ENCODE data around the gene RTL9. TPM values are rescaled to one million over a fixed set of nuclear protein-coding genes. Genes with fewer than 3 reads are reported as not detected.

Gene RTL9
- total RNA-seq, 3 donors from 2014 or later, result 0.06 TPM; not detected in 2

DNA sequence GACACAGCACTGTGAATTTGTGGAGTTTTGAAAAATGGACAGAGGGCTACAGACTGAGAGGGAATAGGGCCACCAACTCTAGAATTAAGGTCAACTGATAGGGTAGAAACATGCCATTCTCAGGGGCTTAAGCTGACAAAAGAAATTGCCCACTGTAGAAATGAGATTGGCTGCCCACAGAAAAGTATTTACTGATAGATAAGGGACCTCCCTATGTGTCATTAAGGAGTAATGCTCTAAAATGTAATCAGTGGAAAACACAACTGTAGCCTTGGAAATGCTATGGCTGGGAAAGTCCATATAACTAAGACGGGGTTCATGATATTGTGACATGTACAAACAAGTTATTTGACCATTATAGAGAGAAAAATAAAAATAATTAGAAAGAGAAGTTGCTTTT, 4.6 kb downstream of the RTL9 start:
- no peaks in the 10 kb centered on the region for H3K36me3 ChIP-seq (ENCODE audit: low read depth)
- H3K4me3 ChIP-seq, result no peak overlapping the region
- DNase-seq, result no peak
- TF ChIP-seq, protein P1, sequence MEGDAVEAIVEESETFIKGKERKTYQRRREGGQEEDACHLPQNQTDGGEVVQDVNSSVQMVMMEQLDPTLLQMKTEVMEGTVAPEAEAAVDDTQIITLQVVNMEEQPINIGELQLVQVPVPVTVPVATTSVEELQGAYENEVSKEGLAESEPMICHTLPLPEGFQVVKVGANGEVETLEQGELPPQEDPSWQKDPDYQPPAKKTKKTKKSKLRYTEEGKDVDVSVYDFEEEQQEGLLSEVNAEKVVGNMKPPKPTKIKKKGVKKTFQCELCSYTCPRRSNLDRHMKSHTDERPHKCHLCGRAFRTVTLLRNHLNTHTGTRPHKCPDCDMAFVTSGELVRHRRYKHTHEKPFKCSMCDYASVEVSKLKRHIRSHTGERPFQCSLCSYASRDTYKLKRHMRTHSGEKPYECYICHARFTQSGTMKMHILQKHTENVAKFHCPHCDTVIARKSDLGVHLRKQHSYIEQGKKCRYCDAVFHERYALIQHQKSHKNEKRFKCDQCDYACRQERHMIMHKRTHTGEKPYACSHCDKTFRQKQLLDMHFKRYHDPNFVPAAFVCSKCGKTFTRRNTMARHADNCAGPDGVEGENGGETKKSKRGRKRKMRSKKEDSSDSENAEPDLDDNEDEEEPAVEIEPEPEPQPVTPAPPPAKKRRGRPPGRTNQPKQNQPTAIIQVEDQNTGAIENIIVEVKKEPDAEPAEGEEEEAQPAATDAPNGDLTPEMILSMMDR (IDR thresholded peaks at IDR 0.05), result no peak
- H3K9me3 ChIP-seq, result no peaks in the 10 kb centered on the region
- intact Hi-C loops (cut with DNase I, micrococcal nuclease), result no loop called here
- ATAC-seq, result no peak
- no peaks in the 10 kb centered on the region for H3K4me1 ChIP-seq (ENCODE audit: low read depth)

DNA sequence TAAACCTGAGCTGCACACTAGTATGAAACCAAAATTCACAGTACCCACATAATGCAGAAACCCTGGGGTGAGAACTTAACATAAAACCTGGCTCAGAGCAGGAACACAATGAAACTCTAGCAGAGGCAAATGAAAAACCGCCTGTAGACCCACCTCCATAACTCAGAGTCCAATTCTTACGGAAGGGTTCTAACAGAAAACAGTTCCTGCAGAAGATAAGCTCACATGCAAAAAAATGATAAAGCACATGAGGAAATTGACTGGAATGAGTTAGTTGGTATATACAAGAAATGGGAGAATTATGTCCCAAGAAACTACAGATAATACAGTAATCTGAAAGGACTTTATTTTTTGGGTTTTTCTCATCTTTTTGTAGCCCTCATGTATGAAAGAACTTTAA, 14.7 kb downstream of the RTL9 start:
- no peak for DNase-seq
- Histone ChIP-seq H3K4me1 (ENCODE audit: low read depth) (no peaks in the 10 kb centered on the region), H3K9me3 (no peaks in the 10 kb centered on the region), H3K36me3 (ENCODE audit: low read depth) (no peaks in the 10 kb centered on the region), H3K4me3 (no peak overlapping the region)
- TF ChIP-seq, protein P1 (IDR thresholded peaks at IDR 0.05), result no peak
- no peak for ATAC-seq
- intact Hi-C loops (cut with DNase I, micrococcal nuclease), result no loop called here

DNA sequence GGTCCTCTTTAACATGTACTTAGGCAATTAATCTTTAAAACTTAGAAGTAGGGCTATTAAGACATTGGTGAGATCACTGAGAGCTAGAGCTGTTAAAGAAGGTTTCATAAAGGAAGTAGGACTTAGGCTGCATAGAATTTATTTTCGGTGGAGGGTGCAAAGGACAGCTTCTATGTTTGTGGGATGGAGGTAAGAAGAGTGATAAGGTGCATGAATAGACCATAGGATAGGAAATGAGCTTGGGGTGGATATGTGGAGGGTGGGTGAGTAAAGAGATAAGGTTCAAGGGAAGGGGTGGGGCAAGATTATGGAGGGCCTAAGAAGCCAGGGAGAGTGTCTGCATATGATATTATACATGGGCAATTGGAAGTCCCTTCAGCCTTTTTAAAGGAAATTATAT, 15.9 kb downstream of the RTL9 start:
- Histone ChIP-seq H3K4me1 (ENCODE audit: low read depth) (no peaks in the 10 kb centered on the region), H3K36me3 (ENCODE audit: low read depth) (no peaks in the 10 kb centered on the region), H3K9me3 (no peaks in the 10 kb centered on the region), H3K4me3 (no peak overlapping the region)
- DNase-seq (no peak), ATAC-seq (no peak)
- TF ChIP-seq, protein P1 (IDR thresholded peaks at IDR 0.05), result no peak
- intact Hi-C loops (cut with DNase I, micrococcal nuclease), result no loop called here

DNA sequence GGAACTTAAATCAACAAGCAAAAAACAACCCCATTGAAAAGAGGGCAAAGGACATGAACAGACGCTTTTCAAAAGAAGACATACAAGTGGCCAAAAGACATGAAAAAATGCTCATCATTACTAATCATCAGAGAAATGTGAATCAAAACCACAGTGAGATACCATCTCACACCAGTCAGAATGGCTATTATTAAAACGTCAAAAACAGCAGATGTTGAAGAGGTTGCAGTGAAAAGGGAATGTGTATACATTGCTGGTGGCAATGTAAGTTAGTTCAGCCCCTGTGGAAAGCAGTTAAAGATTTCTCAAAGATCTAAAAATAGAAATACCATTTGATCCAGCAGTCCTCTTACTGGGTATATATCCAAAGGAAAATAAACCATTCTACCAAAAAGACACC, 22.6 kb downstream of the RTL9 start:
- TF ChIP-seq, protein P1 (IDR thresholded peaks at IDR 0.05), result no peak
- no peak for DNase-seq
- Histone ChIP-seq H3K4me3 (no peak overlapping the region), H3K4me1 (ENCODE audit: low read depth) (no peaks in the 10 kb centered on the region), H3K36me3 (ENCODE audit: low read depth) (no peaks in the 10 kb centered on the region), H3K9me3 (no peaks in the 10 kb centered on the region)
- intact Hi-C loops (cut with DNase I, micrococcal nuclease), result no loop called here
- ATAC-seq, result no peak

DNA sequence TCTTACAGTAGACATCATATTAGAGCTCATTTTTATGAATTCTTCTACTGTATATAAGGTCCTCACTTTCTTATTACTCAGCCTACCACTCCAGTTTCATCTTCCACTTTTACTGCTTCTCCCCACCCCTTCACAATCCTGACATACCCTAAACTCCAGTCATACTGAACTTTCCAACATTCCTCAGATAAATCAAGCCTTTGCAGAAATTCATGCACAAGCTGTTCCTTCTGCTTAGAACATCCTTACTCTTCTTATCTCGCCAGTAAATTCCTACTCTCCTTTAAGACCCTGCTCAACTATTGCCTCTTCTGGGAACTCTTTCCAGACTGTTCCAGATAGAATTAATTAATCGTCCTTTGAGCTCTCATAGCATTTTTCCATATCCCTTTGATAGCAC, 24.8 kb downstream of the RTL9 start:
- TF ChIP-seq, protein P1 (IDR thresholded peaks at IDR 0.05), result no peak
- no peak overlapping the region for H3K4me3 ChIP-seq
- no peaks in the 10 kb centered on the region for H3K4me1 ChIP-seq (ENCODE audit: low read depth)
- intact Hi-C loops (cut with DNase I, micrococcal nuclease), result no loop called here
- H3K9me3 ChIP-seq, result no peaks in the 10 kb centered on the region
- ATAC-seq (no peak), DNase-seq (no peak)
- no peaks in the 10 kb centered on the region for H3K36me3 ChIP-seq (ENCODE audit: low read depth)

DNA sequence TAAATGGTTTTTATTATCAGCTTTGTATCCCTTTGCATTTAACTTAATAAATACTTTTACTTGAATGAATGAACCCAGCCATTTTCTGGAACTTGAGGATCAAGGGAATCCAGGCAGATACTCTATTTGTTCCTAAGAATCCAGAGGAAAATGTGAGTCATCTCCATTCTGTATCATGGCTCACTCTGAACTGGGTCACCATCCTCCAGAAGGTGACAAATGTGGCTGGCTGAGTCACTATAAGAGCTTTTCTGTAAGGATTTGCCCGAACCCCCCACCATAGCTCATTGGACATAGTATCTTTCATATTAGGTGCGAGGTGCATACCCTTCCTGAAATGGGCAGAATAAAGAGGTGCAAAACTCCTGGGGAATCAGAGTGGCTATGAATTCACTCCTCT, 25.8 kb downstream of the RTL9 start:
- intact Hi-C loops (cut with DNase I, micrococcal nuclease), result no loop called here
- ATAC-seq, result no peak
- Histone ChIP-seq H3K4me3 (no peak overlapping the region), H3K4me1 (ENCODE audit: low read depth) (no peaks in the 10 kb centered on the region), H3K9me3 (no peaks in the 10 kb centered on the region), H3K36me3 (ENCODE audit: low read depth) (no peaks in the 10 kb centered on the region)
- TF ChIP-seq, protein P1 (IDR thresholded peaks at IDR 0.05), result no peak
- DNase-seq, result no peak
